ENCODE measurements around the gene DPY19L1.
A peak's percentile ranks its signal among the peaks of the same experiment; 100 is the strongest.
"Not testable (repeated sequence)": the region's sequence is repeated elsewhere in the genome, so short reads cannot be mapped to it uniquely, and the experiment has no call there.

Gene DPY19L1

DNA sequence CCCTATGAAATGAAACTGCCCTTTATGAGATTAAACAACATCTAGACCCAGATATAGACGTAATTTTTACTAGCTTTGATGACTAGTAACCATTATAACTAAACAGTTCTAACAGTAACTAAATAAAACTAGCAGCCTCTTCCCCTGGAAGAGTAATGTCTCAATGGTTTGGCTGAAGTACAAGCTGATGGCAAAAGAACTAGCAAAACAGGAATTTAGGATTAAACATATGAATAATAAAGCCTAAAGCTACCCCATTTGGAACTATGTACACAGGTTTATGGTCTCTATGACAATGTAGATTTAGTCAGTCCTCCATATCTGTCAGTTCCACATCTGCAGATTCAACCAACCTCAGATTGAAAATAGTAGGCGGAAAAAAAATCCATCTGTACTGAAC, 6.4 kb downstream of the DPY19L1 start:
- no peak for DNase-seq

- no peak for DNase-seq
These were observed 8.0 kb downstream of the DPY19L1 start for GRCh38 chr7:35029311-35029710.

DNA sequence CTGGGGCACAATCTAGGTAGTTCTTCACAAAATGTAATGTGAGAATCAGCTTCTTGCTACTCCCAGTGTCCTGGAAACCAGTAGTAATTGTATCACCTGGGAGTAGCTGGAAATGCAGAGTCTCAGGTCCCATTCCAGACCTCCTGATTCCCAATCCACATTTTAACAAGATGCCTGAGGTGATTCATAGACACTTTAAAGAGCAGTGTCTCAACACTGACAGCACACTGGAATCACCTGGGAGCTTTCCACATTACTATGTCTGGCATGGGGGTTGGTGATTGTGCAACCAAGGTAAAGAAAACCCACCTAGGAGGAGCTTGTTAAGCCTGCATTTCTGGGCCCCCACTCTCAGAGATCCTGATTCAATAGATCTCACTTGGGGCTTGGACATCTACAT, 11.1 kb downstream of the DPY19L1 start:
- no peak for DNase-seq

DNA sequence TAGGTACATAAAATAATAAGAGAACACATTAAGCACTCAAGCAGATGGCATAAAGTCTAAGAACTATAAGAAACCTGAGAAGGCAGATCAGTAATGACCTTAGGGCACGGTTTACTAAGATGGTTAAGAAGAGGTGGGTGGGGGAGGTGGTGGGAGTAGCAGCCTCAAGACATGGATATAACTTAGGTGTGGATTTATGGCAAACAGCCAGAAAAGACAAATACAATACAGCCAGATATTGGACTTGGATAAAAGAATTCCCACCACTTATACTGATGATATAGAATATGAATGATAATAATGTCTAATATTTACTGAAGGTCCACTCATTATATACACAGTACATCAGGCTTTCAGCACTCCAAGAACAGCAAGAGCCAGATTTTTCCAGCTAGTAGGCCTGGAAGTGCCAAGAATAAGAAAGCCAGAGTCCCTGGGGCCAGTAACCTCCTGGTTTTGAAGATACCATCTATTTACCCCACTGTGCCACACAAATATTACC, 11.9 kb downstream of the DPY19L1 start:
- no peak for DNase-seq

DNA sequence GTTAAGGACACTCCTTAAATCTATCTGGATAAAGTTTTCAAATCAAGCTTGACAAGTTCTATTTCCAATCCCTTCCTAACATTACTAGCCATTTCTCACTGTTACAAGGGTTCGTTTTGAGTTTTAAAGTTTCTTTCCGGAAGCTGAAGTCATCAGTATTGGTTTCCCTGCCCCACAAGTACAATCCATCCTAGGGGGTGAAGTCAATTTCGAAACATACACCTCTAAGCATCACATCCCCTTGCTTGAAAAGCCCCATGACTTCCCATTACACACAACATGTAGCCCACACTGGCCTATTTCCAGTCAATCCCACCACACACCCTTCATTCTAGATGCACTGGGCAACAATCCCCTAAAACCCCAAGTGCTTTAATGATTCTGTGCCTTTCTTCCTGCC, 13.0 kb downstream of the DPY19L1 start:
- no peak for DNase-seq

- DNase-seq, result no peak
These were observed 14.6 kb downstream of the DPY19L1 start for GRCh38 chr7:35022725-35023124.

DNA sequence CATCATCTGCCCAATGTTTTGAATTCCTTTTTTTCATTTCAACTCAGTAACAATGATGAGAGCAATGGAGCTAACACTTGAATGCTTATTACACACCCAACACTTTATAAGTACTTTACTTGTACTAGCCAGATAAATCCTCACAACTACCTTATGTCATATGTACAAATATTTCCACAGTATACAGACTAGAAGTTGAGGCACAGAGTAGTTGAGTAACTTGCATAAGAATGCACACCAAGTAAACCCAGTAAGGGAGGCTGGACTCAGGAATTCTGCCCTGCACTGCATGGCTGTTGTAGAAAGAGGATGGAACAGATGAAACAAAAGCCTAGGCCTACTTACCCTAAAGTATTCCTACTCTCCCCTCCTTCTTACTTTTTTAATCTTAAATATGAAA, 15.8 kb downstream of the DPY19L1 start:
- no peak for DNase-seq

- no peak for DNase-seq
These were observed 17.5 kb downstream of the DPY19L1 start for GRCh38 chr7:35019801-35020200.

GRCh38 chr7:35019179-35019729, 18.0 kb downstream of the DPY19L1 start:
- DNase-seq, result no peak

- no peak for DNase-seq
These were observed 21.9 kb downstream of the DPY19L1 start for GRCh38 chr7:35015346-35015859.

DNA sequence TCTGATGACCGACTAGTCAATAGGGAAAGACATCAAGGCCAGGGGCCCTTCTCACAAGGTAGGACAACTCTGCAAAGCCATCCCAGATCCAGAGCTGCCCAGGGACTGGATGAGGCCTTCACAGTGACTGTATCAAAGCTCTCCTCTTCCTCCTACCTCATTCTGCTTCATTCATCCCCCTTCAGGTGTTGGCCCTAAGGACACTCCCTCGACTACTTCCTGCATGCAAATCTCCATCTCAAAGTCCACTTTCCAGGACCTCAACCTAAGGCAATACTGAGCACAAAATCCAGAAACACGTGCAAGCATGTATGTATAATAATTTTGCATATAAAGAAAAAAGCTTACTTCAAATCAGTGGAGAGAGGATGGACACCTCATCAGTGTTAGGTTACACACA, 25.1 kb downstream of the DPY19L1 start:
- DNase-seq, result no peak

GRCh38 chr7:35011085-35011484, 26.2 kb downstream of the DPY19L1 start:
- DNase-seq, result no peak

GRCh38 chr7:35007768-35008167, 29.5 kb downstream of the DPY19L1 start:
- DNase-seq, result no peak

DNA sequence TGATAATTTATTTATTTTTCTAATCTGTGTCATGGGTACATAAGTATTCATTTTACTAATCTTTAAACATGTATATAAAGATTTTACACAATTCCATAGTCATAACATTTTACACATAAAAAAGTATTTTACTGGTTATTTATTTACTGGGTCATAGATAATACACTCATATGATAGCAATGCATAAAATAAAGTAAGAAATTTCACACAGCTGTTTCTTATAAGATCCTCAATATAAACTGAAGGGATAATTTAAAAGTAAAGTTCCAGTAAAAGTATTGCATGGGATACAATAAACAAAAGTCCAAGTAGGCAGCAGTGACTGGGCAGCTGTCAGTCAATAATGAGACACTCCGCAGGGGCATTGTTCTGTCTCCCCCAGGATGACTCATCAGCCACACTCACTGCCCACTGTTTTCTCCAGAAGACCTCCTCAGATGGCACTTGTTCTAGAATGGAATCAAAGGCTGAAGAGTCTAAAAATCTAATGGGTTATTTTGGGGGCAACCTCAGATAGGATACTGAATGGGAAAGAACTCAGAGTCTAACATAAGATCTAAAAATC, 32.7 kb downstream of the DPY19L1 start:
- DNase-seq, result no peak

DNA sequence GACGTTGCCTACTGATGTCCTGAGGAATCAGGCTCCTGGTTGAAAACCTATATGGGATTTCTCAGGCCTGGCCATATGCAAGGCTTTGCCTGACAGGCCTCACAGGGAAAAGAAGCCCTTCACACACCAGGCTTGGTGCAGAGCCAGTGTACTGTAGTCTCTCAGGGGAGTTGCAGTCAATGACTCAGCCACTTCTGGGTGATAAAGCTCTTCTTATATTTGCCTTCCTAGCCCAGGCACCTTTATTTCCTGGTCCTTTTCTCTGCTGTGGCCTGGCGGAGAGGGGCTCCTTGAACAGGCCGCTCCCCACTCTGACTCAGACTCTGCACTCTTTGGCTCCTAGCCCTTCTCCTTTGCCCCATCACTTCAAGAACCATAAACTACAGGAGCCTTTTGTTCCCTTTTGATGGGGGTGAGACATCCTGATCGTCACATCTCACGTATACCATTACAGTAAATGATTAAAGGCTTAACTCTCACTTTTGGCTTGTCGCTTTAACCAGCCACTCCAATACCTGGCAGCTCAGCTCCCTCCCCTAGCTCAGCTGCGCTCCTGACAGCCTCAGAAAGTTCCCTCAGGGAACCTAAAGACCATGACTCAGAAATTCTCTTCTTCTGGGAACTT, 33.5 kb downstream of the DPY19L1 start:
- no peak for DNase-seq

GRCh38 chr7:35003177-35003650, 34.1 kb downstream of the DPY19L1 start:
- not testable (repeated sequence) for DNase-seq

DNA sequence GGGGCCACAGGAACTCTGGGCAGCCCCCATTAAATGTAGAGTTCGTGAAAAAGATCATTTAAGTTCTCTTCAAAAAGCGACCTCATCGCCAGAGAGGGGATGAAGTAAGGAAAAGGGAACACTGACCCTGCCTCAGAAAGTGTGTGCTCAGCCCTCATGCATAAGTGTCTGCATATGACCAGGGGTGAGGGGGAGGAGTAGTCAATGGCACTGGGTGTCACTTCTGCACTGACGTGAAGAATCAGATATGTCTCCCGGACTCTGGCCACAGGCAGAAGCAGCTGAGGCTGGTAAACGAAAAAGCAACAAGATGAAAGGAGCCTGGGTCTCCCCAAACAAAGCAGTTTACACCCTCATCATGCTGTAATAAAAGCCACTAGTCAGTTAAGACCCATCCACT, 39.0 kb downstream of the DPY19L1 start:
- DNase-seq, result not testable (repeated sequence)

- DNase-seq, result not testable (repeated sequence)
These were observed 40.7 kb downstream of the DPY19L1 start for GRCh38 chr7:34996423-34997090.

GRCh38 chr7:34995757-34996156, 41.5 kb downstream of the DPY19L1 start:
- no peak for DNase-seq

GRCh38 chr7:34991938-34992840, 45.1 kb downstream of the DPY19L1 start:
- peak; percentile 5 for DNase-seq

GRCh38 chr7:34988442-34989125, 48.7 kb downstream of the DPY19L1 start:
- DNase-seq, result not testable (repeated sequence)

DNA sequence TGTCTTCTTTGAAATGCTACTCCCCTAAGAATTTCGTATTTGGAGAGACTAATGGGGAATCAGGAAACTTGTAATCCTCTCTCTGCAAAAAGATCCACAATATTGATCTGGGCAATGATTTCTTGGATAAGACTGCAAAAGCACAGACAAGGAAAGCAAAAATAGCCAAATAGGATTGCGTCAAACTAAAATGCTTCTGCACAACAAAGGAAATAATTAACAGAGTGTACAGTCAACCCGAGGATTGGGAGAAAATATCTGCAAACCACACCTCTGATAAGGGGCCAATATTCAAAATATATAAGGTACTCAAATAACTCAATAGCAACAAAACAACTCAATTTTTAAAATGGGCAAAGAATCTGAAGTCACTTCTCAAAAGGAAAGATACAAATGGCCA, 52.1 kb downstream of the DPY19L1 start:
- not testable (repeated sequence) for DNase-seq
